ENCODE results near the gene STPG2. TPM values are rescaled to one million over a fixed set of nuclear protein-coding genes. Genes with fewer than 3 reads are reported as not detected.

STPG2 gene
- total RNA-seq, 4 donors from 2014 or later = 0.22 to 1.7 (median 1.1) TPM; not detected in 1

- no peak for TF ChIP-seq CTCF (IDR thresholded peaks at IDR 0.05; ENCODE audit: low read depth)
Measured at GRCh38 chr4:98166025-98166730, 22.9 kb upstream of the STPG2 start.

GRCh38 chr4:98162696-98163095 is 19.4 kb upstream of the STPG2 start:
- no peak for TF ChIP-seq CTCF (IDR thresholded peaks at IDR 0.05; ENCODE audit: low read depth)

- TF ChIP-seq CTCF (IDR thresholded peaks at IDR 0.05; ENCODE audit: low read depth) = no peak
Measured at GRCh38 chr4:98151145-98151924, 8.1 kb upstream of the STPG2 start.

GRCh38 chr4:98150092-98150761 is 7.0 kb upstream of the STPG2 start:
- TF ChIP-seq CTCF (IDR thresholded peaks at IDR 0.05; ENCODE audit: low read depth) = no peak

- no peak for TF ChIP-seq CTCF (IDR thresholded peaks at IDR 0.05; ENCODE audit: low read depth)
Measured at GRCh38 chr4:98148856-98149255, 5.6 kb upstream of the STPG2 start.

GRCh38 chr4:98126141-98126540 is 17.1 kb downstream of the STPG2 start:
- no peak for TF ChIP-seq CTCF (IDR thresholded peaks at IDR 0.05; ENCODE audit: low read depth)

- TF ChIP-seq CTCF (IDR thresholded peaks at IDR 0.05; ENCODE audit: low read depth) = no peak
Measured at GRCh38 chr4:98125585-98125984, 17.7 kb downstream of the STPG2 start.
